Upper lobe of left lung (tissue), 4 donors: ENCODE measurements around the gene CD109.
"Not testable (repeated sequence)": the region's sequence is repeated elsewhere in the genome, so short reads cannot be mapped to it uniquely, and the experiment has no call there.

ENCODE experiments used
- EP300 ChIP-seq, 4 donors: sonication (generic); formaldehyde crosslinking; IDR thresholded peaks; one replicate each; pipeline ENCODE4 v1.5.1; 2017; ENCODE audit warnings: antibody characterized with exemption in 4 of 4, control low read depth in 2 of 4
- POLR2A ChIP-seq, 4 donors: fragments of 450-650 bp; IDR thresholded peaks; one replicate each; pipeline ENCODE4 v1.5.1; 2016 to 2017; ENCODE audit warnings: antibody characterized with exemption in 4 of 4, mild to moderate bottlenecking in 2 of 4
- POLR2AphosphoS5 ChIP-seq, 2 donors: sonication (generic); formaldehyde crosslinking; IDR thresholded peaks; one replicate each; pipeline ENCODE4 v1.5.1; 2017; ENCODE audit warnings: antibody characterized with exemption in 2 of 2
- TF ChIP-seq, protein P1 (sequence below), 6 experiments: fragments of 450-650 bp in 4 of 6; fragments of 200-600 bp in 2 of 6; sonication (generic) in 2 of 6; IDR thresholded peaks; one replicate each; pipeline ENCODE4 v1.5.1; 2016 to 2019; ENCODE audit warnings: antibody characterized with exemption in 6 of 6

GRCh38 chr6:73844696-73845095 lies 148.7 kb downstream of the CD109 start:
- TF ChIP-seq, protein P1, sequence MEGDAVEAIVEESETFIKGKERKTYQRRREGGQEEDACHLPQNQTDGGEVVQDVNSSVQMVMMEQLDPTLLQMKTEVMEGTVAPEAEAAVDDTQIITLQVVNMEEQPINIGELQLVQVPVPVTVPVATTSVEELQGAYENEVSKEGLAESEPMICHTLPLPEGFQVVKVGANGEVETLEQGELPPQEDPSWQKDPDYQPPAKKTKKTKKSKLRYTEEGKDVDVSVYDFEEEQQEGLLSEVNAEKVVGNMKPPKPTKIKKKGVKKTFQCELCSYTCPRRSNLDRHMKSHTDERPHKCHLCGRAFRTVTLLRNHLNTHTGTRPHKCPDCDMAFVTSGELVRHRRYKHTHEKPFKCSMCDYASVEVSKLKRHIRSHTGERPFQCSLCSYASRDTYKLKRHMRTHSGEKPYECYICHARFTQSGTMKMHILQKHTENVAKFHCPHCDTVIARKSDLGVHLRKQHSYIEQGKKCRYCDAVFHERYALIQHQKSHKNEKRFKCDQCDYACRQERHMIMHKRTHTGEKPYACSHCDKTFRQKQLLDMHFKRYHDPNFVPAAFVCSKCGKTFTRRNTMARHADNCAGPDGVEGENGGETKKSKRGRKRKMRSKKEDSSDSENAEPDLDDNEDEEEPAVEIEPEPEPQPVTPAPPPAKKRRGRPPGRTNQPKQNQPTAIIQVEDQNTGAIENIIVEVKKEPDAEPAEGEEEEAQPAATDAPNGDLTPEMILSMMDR (IDR thresholded peaks at IDR 0.05) = not testable (repeated sequence)
- TF ChIP-seq POLR2AphosphoS5, POLR2A, EP300 (IDR thresholded peaks at IDR 0.05): not testable (repeated sequence)
